ENCODE results near the gene ETS1.

- TF ChIP-seq ZNF133 (tag by site-specific recombination; IDR thresholded peaks at IDR 0.05) (no peak), ZNF155 (tag by site-specific recombination; IDR thresholded peaks at IDR 0.05) (no peak)
- TF ChIP-seq, protein P1, sequence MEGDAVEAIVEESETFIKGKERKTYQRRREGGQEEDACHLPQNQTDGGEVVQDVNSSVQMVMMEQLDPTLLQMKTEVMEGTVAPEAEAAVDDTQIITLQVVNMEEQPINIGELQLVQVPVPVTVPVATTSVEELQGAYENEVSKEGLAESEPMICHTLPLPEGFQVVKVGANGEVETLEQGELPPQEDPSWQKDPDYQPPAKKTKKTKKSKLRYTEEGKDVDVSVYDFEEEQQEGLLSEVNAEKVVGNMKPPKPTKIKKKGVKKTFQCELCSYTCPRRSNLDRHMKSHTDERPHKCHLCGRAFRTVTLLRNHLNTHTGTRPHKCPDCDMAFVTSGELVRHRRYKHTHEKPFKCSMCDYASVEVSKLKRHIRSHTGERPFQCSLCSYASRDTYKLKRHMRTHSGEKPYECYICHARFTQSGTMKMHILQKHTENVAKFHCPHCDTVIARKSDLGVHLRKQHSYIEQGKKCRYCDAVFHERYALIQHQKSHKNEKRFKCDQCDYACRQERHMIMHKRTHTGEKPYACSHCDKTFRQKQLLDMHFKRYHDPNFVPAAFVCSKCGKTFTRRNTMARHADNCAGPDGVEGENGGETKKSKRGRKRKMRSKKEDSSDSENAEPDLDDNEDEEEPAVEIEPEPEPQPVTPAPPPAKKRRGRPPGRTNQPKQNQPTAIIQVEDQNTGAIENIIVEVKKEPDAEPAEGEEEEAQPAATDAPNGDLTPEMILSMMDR (tag by site-specific recombination; IDR thresholded peaks at IDR 0.05) = no peak
Measured at GRCh38 chr11:128595221-128595620, 7.9 kb upstream of the ETS1 start.

Data from HEK293 (cell line).